ENCODE data around the gene SULT1A3.
"Not testable (repeated sequence)": the region's sequence is repeated elsewhere in the genome, so short reads cannot be mapped to it uniquely, and the experiment has no call there.

SULT1A3 gene

DNA sequence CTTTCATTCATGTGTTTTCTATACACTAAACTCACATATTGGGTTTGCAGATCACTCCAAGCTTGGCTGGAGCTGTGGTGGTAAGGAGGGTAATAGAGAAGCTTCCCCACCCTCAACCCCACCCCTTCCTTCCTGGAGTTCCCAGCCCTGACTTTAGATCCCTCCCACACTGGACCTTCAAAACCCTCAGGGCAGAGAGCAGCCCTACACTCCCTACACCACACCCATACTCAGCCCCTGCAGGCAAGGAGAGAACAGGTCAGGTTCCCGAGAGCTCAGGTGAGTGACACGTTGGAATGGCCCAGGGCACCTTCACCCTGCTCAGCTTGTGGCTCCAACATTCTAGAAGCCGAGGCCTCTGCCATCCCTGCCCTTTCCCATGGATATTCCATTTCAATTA, at the start of gene SULT1A3:
TSS of gene SULT1A3 (plus strand) at position 207 of the 400 bp plus-strand sequence. CDS start 1,474 bp downstream, outside the sequence.
- not testable (repeated sequence) for DNase-seq

DNA sequence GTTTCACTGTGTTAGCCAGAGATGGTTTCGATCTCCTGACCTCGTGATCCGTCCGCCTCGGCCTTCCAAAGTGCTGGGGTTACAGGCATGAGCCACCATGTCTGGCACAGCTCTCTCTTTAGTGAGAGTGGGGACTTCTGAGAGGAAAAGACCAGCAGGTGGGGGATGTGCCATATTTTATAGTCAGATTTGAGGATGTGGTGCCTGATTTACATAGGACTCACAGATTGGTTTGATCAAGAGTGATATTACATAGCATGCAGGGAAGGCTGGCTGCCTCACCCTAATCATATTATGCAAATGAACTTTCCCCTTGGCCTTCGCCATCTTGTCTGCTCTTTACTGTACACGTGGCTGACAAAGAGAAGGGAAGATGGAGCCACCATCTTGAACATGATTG, 48.0 kb upstream of the SULT1A3 start:
- DNase-seq, result no peak

GRCh38 chr16:30152517-30152916, 46.5 kb upstream of the SULT1A3 start:
- no peak for DNase-seq

DNA sequence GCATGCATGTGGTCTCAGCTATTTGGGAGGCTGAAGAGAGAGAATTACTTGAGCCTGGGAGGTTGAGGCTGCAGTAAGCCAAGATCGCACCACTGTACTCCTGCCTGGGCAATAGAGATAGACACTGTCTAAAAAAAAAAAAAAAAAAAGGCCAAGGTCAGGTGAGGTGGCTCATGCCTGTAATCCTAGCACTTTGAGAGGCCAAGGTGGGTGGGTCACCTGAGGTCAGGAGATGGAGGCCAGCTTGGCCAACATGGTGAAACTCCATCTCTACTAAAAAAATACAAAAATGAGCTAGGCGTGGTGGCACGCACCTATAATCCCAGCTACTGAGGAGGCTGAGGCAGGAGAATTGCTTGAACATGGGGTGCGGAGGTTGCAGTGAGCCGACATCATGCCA, 43.9 kb upstream of the SULT1A3 start:
- no peak for DNase-seq

DNA sequence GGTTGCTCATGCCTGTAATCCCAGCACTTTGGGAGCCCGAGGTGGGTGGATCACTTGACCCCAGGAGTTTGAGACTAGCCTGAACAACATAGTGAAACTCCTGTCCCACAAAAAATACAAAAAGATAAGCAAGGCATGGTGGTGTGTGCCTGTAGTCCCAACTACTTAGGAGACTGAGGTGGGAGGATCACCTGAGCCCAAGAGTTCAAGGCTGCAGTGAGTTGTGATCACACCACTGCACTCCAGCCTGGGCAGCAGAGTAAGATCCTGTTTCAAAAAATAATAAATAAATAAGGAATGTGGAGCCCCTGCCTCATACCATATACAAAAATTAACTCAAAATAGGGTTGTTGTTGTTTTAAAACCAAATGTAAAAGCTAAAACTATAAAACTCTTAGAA, 41.8 kb upstream of the SULT1A3 start:
- DNase-seq, result no peak

GRCh38 chr16:30163538-30163937, 35.5 kb upstream of the SULT1A3 start:
- no peak for DNase-seq

DNA sequence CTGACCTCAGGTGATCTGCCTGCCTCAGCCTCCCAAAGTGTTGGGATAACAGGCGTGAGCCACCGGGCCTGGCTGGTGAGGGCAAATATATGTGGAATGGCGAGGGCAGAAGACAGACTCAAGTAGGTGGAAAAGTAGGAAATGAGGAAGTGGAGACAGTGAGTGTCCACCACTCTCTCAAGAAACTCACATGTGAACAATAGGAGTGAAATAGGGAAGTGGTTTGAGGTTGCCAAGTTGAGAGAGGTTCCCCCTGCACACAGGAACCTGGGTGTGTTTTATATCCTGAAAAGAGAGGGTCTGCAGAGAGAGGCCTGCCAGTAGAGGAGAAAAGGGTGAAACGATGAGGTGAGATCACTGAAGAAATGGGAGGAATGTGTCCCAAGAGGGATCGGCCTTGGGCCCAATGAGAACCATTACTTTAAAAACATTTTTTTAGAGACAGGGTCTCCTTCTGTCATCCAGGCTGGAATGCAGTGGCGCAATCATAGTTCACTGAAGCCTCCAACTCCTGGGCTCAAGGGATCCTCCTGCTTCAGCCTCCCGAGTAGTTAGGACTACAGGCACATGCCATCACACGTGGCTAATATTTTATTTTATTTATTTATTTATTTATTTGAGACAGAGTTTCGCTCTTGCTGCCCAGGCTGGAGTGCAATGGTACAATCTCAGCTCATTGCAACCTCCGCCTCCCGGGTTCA, 32.7 kb upstream of the SULT1A3 start:
- no peak for DNase-seq

DNA sequence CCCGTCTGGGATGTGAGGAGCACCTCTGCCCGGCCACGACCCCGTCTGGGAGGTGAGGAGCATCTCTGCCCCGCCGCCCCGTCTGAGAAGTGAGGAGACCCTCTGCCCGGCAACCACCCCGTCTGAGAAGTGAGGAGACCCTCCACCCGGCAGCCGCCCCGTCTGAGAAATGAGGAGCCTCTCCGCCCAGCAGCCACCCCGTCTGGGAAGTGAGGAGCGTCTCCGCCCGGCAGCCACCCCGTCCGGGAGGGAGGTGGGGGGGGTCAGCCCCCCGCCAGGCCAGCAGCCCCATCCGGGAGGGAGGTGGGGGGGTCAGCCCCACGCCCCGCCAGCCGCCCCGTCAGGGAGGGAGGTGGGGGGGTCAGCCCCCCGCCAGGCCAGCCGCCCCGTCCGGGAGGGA, 30.3 kb upstream of the SULT1A3 start:
- DNase-seq, result not testable (repeated sequence)

DNA sequence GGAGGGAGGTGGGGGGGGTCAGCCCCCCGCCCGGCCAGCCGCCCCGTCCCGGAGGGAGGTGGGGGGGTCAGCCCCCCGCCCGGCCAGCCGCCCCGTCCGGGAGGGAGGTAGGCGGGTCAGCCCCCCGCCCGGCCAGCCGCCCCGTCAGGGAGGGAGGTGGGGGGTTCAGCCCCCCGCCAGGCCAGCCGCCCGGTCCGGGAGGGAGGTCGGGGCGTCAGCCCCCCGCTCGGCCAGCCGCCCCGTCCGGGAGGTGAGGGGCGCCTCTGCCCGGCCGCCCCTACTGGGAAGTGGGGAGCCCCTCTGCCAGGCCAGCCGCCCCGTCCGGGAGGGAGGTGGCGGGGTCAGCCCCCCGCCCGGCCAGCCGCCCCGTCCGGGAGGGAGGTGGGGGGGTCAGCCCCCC, 29.6 kb upstream of the SULT1A3 start:
- DNase-seq, result not testable (repeated sequence)

- DNase-seq, result not testable (repeated sequence)
These were observed 28.9 kb upstream of the SULT1A3 start for GRCh38 chr16:30170145-30170544.

GRCh38 chr16:30173054-30173453, 26.0 kb upstream of the SULT1A3 start:
- DNase-seq, result no peak

DNA sequence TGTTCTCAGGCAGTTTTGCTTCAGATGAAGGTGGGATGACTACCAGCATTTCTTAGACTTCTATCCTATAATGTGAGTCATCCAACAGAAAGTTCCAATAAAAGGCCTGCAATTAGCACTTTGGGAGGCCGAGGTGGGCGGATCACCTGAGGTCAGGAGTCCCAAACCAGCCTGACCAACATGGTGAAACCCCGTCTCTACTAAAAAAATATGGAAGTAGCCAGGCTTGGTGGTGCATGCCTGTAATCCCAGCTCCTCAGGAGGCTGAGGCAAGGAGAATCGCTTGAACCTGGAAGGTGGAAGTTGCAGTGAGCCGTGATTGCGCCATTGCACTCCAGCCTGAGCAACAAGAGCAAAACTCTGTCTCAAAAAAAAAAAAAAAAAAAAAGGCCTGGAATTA, 22.2 kb upstream of the SULT1A3 start:
- not testable (repeated sequence) for DNase-seq

- no peak for DNase-seq
These were observed 19.9 kb upstream of the SULT1A3 start for GRCh38 chr16:30179195-30179594.

DNA sequence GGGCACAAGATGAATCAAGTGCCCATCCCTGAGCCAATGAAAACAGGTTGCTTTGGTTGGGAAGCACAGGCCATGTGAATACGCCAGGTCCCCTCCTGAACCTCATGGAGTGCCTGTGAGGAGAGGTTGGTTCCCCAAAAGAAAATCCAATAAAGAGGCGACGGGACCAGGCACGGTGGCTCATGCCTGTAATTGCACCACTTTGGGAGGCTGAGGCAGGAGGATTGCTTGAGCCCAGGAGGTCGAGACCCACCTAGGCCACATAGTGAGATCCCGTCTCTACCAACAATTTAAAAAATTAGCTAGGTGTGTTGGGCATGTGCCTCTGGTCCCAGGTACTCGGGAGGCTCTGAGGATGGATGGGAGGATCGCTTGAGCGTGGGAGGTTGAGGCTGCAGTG, 19.1 kb upstream of the SULT1A3 start:
- DNase-seq, result no peak

DNA sequence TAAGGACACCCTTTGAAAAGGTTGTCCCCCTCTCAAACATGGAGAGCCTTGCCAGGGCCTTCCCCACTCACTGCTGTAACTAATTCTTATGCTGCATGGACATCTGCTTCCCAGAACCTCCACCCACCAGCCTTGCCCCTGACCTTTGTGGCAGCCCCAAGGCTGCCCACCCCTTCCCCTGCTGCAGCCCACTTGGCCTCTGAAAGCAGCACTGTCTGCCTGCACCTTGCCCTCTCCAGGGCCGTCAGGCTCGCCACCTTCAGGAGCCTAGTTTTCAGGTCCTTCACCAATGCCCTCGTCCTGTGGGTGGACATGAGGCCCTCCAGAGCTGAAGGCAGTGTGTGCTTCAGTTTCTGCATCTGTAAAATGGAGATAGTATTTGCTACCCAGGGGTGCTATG, 18.3 kb upstream of the SULT1A3 start:
- no peak for DNase-seq

DNA sequence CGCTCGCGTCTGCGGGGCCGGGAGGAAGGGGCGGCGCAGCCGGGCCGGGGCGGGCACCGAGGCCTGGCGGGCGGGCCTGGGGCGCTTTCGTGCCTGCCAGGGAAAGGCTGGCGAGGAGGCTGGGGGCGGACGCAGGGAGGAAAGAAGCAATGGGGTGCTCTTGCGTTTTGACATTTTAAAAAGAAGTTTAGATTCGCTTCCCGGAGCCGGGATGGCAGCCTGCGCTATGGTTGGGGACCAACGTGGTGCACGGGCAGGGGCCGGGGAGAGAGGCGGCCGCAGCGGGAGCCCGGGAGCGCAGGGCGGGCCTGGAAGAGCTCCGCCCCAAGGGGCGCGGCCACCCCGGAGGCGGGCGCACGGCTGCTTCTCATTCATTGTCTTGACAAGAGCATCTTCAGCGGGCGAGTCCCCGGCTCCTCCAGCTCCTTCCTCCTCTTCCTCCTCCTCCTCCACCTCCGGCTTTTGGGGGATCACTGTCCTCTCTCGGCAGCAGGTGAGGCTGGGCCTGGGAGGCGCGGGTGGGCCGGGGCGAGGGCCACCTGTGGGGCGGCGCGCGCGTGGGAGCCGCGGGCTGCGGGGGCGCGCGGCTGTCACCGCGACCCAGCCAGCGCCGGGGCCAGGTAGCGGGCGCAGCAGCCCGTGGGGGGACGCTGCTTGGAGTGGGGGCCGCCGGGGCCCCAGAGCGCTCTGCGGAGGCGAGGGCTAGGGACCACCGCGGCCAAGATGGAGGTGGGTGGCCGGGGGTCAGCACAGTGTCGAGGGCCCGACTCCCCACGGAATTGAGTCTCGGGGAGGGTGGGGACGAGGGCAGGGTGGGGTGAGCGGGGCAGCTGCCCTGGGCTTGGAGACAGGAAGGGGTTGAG, 15.6 kb upstream of the SULT1A3 start, which contains the start of gene CORO1A:
TSS of gene CORO1A (plus strand) at position 370 of the 863 bp plus-strand sequence. CDS start 1,608 bp downstream, outside the sequence.
- peak; percentile 47 for DNase-seq

DNA sequence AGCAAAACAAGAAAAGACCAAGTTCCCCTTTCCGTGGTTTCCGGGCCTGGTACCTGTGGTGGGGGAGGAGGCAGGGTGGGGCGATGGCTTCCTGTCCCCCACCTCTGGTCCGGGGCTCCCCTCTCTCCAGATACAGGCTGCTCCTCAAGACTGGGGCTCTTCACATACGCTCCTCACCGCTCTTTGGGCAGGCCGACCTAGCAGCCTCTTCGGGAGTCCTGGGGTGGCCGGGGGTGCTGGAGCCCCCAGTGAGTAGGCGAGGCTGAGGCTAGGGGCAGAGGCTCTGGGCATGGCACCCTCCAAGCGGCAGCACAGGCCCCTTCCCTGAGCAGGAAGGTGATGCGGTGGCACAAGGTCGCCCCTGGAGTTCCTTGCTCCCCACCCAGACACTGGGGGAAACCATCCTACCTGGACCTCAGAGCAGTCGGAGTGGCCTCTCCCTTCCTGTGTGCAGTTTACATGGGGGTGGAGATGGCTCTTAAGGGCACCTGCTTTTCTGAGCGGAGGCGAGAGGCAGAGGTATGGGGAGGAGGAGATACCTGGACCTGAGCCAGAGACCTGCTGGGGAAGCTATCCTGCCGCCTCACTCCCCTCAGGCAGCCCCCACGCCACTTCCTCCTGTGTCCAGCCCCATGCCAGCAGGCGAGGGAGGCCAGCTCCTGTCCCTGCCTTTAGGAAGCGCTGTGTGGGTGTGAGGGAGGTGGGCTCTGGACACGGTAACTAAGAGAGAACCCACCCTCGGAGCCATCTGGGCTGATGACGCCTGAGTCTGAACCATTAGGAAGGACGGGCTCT, 14.8 kb upstream of the SULT1A3 start:
- DNase-seq, result peak; percentile 28

GRCh38 chr16:30184891-30185682, 14.0 kb upstream of the SULT1A3 start:
- no peak for DNase-seq

DNA sequence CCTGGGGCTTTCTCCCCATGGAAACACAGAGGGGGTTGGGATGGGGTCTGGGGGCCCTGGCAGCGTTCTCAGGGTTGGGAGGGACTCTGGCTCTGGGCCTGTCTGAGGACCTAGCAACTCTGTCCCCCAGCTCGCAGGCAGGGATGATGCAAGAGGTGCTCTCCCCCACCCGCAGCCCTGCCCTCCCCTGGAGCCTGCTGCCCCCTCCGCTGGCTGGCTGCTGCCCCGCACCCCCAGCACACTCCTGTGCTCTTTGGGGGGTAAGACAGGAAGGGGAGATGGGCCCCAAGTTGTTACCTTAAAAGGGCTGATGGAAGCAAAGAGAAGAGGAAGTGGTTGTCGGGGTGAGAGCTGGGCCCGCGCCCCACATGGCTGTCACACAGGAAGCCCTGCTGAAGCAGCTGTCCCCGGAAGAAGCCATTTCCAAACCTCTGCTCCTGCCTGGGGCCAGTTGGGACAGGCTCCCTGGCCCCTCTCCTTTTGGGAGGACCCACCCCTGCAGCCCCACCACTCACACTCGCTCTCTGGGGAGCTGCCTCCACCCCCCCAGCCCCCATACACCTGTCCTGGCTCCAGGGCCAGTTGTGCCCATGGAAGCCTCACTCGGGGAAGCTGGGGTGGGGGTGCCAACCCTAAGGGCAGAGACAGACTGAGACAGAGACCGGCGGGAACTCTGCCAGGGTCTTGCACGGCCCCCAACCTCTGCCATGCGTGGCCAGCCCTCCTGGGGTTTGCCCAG, 13.2 kb upstream of the SULT1A3 start:
- no peak for DNase-seq

- DNase-seq, result no peak
These were observed 12.6 kb upstream of the SULT1A3 start for GRCh38 chr16:30186444-30186781.

DNA sequence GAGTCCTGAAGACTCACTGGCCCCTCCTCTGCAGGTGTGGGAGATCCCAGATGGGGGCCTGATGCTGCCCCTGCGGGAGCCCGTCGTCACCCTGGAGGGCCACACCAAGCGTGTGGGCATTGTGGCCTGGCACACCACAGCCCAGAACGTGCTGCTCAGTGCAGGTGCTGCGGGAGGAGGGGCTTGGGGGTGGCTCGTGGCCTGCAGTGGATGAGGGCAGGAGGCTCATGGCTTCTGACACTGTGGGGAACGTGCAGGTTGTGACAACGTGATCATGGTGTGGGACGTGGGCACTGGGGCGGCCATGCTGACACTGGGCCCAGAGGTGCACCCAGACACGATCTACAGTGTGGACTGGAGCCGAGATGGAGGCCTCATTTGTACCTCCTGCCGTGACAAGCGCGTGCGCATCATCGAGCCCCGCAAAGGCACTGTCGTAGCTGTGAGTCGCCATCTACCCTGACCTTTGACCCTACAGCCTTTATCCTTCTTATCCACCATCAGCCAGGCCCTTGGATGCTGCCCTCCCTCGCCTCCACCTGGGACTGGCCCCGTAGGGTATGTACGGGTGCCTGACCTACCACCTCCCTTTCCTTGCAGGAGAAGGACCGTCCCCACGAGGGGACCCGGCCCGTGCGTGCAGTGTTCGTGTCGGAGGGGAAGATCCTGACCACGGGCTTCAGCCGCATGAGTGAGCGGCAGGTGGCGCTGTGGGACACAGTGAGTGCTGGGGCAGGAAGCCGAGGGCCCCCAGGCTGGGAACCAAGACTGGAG, 12.1 kb upstream of the SULT1A3 start:
- no peak for DNase-seq

Measured in DMS79 (cell line).